ENCODE results near the gene CACNA2D2. TPM values are rescaled to one million over a fixed set of nuclear protein-coding genes. Genes with fewer than 3 reads are reported as not detected.

CACNA2D2 gene
- total RNA-seq, 4 donors from 2014 or later = 1.1 to 2.0 (median 1.6) TPM

- no peak overlapping the region for H3K4me3 ChIP-seq (ENCODE audit: low read depth, poor library complexity, severe bottlenecking)
- 57 to 63% methylated on average over 4 of the region's 4 CpGs for WGBS, 2 donors
- intact Hi-C loops (cut with DNase I; ENCODE audit: low total_unique reads) = loop anchor here (10.0 kb wide), 1 partner anchor 114 kb away; no protein-coding TSS in a partner anchor
- no peak for DNase-seq (ENCODE audit: low spot score in 2 of 2)
- TF ChIP-seq, protein P1, sequence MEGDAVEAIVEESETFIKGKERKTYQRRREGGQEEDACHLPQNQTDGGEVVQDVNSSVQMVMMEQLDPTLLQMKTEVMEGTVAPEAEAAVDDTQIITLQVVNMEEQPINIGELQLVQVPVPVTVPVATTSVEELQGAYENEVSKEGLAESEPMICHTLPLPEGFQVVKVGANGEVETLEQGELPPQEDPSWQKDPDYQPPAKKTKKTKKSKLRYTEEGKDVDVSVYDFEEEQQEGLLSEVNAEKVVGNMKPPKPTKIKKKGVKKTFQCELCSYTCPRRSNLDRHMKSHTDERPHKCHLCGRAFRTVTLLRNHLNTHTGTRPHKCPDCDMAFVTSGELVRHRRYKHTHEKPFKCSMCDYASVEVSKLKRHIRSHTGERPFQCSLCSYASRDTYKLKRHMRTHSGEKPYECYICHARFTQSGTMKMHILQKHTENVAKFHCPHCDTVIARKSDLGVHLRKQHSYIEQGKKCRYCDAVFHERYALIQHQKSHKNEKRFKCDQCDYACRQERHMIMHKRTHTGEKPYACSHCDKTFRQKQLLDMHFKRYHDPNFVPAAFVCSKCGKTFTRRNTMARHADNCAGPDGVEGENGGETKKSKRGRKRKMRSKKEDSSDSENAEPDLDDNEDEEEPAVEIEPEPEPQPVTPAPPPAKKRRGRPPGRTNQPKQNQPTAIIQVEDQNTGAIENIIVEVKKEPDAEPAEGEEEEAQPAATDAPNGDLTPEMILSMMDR (IDR thresholded peaks at IDR 0.05) = no peak
- no peak for TF ChIP-seq POLR2A (IDR thresholded peaks at IDR 0.05)
Measured at GRCh38 chr3:50430950-50431435, 72.4 kb downstream of the CACNA2D2 start.

DNA sequence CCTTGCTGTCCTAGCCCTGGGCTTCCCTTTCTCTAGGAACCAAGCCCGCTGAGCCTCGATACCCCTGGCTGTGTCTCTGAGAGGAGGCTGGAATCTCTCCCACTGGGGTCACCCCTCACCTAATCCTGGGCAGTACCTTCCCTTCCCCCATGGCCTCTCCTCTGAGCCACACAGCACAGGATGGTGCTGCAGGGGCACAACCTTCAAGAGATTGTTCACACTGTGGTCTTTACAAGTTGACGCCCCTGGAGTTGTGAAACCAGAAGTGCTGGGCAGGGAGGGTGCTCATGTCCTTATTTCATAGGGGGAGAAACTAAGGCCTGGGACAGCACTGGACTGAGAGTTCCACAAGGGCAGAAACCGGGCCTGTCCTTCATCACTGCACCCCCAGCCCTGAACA lies 73.2 kb downstream of the CACNA2D2 start:
- no peak for DNase-seq (ENCODE audit: low spot score in 2 of 2)
- WGBS, 2 donors = 90 to 91% methylated on average over 4 of the region's 4 CpGs
- intact Hi-C loops (cut with DNase I; ENCODE audit: low total_unique reads) = loop anchor here (10.0 kb wide), 1 partner anchor 115 kb away; no protein-coding TSS in a partner anchor
- TF ChIP-seq POLR2A (IDR thresholded peaks at IDR 0.05) = no peak
- TF ChIP-seq, protein P1 (IDR thresholded peaks at IDR 0.05) = no peak
- no peak overlapping the region for H3K4me3 ChIP-seq (ENCODE audit: low read depth, poor library complexity, severe bottlenecking)

DNA sequence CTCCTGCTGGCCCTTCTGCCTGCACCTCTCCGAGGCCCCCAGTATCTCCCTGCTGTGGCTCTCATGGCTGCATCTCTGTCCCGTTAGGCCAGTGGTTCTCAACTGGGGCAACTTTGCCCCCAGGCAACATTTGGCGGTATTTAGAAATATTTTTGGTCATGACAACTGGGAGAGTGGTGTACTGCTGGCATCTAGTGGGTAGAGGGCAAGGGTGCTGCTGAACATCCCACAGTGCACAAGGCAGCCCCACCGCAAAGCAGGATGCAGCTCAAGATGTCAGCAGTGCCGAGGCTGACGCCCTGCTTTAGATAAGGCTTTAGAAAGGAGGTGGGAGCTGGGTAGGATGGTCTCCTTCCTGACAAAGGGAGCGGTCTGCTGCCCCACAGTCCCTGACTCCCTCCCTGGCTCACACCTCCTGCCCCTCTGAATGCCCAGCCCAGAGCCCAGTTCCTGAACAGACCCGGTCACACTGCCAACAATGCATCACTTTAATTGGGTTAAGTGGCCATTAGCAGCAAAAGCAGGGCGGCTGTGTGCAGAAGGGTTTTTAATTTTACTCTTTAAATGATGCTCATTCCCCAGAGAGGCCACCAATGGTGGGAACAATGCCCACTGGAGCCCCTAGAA lies 75.3 kb downstream of the CACNA2D2 start:
- intact Hi-C loops (cut with DNase I; ENCODE audit: low total_unique reads) = no loop called here
- TF ChIP-seq, protein P1 (IDR thresholded peaks at IDR 0.05) = no peak
- TF ChIP-seq POLR2A (IDR thresholded peaks at IDR 0.05) = no peak
- no peak overlapping the region for H3K4me3 ChIP-seq (ENCODE audit: low read depth, poor library complexity, severe bottlenecking)
- no peak for DNase-seq (ENCODE audit: low spot score in 2 of 2)
- 78 to 86% methylated on average over 9 of the region's 9 CpGs for WGBS, 2 donors

DNA sequence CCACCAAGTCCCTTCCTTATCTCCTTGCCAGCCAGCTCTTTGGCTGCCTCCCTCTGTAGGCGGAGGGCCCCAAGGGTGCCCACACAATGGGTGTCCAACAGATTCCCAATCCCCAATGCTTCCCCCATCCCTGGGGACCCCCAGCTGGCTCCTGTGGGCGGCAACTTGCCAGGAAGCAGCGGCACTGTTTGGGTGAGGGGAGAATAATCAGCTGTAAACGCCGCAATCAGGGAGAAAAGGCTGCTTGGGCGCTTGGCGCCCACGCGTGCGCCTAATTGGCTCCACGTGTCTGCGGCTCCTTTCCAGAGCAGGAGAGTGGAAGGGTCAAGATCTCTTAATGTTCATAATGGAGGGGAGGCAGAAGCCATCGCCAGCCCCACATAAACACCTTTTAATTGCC lies 76.2 kb downstream of the CACNA2D2 start:
- 82% methylated on average over 13 of the region's 13 CpGs for WGBS, 2 donors
- DNase-seq (ENCODE audit: low spot score in 2 of 2) = no peak
- TF ChIP-seq, protein P1 (IDR thresholded peaks at IDR 0.05) = no peak
- no peak for TF ChIP-seq POLR2A (IDR thresholded peaks at IDR 0.05)
- intact Hi-C loops (cut with DNase I; ENCODE audit: low total_unique reads) = no loop called here
- H3K4me3 ChIP-seq (ENCODE audit: low read depth, poor library complexity, severe bottlenecking) = no peak overlapping the region

DNA sequence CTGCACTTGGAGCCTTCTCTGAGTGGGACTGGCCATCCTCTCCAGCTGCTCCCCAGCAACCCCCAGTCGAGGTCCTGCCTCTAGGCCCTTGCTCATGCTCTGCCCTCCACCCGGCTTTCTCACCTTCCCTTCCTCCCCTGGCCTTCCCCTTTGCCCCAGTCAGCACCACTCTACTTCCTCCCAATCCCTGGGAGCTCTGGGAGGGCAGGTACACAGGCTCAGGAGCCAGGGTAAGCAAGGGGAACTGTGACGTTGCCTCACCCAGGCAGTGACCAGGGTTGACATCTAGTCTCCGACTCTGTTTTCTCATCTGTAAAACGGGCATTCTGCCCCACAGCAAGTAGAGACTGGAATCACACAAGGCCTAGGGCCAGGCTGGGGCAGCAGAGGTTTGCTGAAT lies 77.5 kb downstream of the CACNA2D2 start:
- WGBS, 2 donors = 81 to 86% methylated on average over 5 of the region's 5 CpGs
- intact Hi-C loops (cut with DNase I; ENCODE audit: low total_unique reads) = no loop called here
- no peak overlapping the region for H3K4me3 ChIP-seq (ENCODE audit: low read depth, poor library complexity, severe bottlenecking)
- TF ChIP-seq, protein P1 (IDR thresholded peaks at IDR 0.05) = no peak
- TF ChIP-seq POLR2A (IDR thresholded peaks at IDR 0.05) = no peak
- DNase-seq (ENCODE audit: low spot score in 2 of 2) = no peak

GRCh38 chr3:50423543-50423942 lies 79.9 kb downstream of the CACNA2D2 start:
- 91 to 95% methylated on average over 6 to 7 of the region's 7 CpGs for WGBS, 2 donors
- no peak overlapping the region for H3K4me3 ChIP-seq (ENCODE audit: low read depth, poor library complexity, severe bottlenecking)
- intact Hi-C loops (cut with DNase I; ENCODE audit: low total_unique reads) = no loop called here
- DNase-seq (ENCODE audit: low spot score in 2 of 2) = no peak
- TF ChIP-seq, protein P1 (IDR thresholded peaks at IDR 0.05) = no peak
- no peak for TF ChIP-seq POLR2A (IDR thresholded peaks at IDR 0.05)

Measured in lower leg skin (tissue), 4 donors.